ENCODE data around the gene RFX5.
"Not testable (repeated sequence)": the region's sequence is repeated elsewhere in the genome, so short reads cannot be mapped to it uniquely, and the experiment has no call there.

RFX5 gene

DNA sequence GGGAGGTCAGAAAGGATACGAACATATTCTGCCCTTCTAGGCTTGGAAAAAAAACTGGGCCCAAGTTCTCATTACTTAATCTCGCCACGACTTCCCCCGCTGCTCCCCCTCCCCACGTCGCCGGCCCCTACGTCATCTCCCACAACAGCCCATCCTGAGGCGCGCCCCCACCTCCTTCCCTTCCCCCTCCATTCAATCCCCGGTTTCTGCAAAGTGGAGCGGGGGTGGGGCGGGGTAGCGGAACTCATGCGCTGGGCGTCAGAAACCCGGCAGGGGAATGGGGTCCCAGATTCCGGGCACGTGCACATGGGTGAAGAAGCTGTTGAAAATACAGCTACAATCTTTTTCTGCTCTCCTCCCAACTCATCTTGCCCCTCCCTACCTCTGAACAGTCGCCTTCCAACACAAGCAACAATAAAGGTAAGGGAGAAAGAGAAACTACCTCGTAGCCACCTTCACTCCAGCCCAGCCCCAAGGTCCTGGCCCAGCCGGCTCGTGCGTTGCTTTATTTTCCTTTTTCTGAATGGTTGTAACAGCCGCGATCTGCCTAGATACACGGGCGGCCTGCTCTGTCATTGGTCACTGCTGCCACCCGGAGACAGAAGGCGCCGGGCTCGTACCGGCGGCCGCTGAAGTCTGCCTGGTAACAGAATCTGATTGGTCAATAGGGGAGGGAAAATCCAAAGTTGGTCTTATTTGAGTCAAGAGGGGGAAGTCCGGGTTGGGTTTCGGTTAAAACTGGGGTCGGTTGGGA, at the start of gene RFX5:
RFX5 (minus strand) TSS at position 484 of the 754 bp plus-strand sequence. CDS start 932 bp downstream, outside the sequence.
- DNase-seq (ENCODE audit: low read depth in 3 of 3), result peak; percentile 87 to 92 (median 87)

DNA sequence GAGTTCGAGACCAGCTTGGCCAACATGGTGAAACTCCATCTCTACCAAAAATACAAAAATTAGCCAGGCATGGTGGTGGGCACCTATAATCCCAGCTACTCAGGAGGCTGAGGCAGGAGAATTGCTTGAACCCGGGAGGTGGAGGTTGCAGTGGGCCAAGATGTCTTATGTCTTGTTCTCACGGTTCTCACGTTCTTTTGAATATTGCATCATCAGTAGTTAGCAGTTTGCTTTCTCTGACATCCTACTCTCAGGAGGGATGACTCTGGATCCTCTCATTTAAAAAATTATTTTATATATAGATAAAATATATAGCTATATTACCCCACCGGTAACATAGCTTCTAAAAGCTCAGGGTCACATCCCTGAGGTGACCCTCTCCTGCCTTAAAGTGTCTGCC, 49.2 kb upstream of the RFX5 start:
- DNase-seq (ENCODE audit: low read depth in 3 of 3), result not testable (repeated sequence)

DNA sequence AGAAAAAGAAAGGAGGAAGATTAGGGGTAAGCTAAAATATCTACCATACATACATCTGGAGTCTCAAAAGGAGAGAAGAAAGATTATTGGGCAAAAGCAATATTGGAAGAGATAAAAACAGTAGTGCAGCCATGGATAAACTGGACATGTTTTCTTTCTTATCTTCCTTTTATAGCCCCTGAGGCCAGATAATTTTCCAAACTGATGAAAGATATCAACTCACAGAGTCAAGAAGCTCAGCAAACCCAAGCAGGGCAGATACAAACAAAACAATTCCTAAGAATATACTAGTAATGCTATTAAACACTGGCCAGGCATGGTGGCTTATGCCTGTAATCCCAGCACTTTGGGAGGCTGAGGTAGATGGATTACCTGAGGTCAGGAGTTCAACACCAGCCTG, 46.5 kb upstream of the RFX5 start:
- DNase-seq (ENCODE audit: low read depth in 3 of 3), result no peak

DNA sequence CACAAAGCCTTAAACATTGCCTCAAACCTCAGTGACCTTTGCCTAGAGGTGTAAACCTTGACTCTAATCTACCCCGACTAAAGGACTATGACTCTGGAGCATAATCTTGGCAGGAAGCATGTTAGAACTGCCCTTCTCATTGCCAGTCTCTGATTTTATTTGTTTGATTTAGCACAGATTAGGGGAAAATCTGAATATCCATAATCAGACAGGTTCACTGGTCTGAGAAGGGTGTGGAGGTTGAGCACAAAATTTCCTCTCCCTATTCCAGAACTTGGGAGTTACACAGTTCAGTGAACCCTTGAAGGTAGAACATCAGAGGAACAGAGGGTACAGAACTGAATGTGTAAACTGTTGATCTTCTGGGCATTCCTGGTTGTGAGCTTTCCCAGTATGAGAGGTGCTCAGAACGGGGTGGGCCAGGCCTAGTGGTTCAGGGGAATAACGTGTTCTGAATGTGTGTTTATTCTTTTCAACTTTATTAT, 44.1 kb upstream of the RFX5 start:
- DNase-seq (ENCODE audit: low read depth in 3 of 3), result no peak

DNA sequence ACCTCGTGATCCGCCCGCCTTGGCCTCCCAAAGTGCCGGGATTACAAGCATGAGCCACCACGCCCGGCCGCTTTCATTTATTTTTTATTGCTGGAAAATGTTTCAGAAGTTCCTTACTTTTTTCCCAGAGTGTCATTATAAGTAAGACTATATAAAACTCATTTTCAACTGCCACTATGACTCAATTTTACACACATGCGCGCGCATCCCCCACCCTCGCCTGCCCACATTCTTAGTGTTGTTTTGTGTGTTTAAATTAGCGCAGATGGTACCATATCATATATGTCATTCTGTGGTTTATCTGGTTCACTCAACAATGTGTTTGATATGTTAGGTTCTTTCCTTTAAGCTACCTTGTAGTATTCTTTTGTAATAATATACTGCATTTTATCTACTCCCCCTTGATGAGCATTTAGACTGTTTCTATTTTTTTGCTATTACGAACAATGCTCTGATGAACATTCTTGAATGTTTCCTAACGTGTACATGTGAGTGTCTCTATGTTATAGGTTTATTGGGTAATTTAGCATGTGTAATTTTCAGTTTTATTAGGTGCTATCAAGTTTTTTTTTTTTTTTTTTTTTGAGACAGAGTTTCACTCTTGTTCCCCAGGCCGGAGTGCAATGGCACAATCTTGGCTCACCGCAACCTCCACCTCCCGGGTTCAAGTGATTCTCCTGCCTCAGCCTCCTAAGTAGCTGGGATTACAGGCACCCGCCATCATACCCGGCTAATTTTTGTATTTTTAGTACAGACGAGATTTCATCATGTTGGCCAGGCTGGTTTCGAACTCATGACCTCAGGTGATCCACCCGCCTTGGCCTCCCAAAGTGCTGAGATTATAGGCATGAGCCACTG, 43.4 kb upstream of the RFX5 start:
- not testable (repeated sequence) for DNase-seq (ENCODE audit: low read depth in 3 of 3)

DNA sequence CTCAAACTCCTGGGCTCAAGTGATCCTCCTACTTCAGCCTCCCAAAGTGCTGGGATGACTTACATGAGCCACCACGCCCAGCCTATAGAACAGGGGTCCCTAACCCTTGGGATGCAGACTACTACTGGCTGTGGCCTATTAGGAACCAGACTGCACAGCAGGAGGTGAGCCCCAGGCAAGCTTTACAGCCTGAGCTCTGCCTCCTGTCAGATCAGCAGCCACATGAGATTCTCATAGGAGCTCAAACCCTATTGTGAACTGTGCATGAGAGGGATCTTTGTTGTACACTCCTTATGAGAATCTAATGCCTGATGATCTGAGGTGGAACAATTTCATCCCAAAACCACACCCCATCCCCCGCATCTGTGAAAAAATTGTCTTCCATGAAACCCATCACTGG, 39.0 kb upstream of the RFX5 start:
- no peak for DNase-seq (ENCODE audit: low read depth in 3 of 3)

DNA sequence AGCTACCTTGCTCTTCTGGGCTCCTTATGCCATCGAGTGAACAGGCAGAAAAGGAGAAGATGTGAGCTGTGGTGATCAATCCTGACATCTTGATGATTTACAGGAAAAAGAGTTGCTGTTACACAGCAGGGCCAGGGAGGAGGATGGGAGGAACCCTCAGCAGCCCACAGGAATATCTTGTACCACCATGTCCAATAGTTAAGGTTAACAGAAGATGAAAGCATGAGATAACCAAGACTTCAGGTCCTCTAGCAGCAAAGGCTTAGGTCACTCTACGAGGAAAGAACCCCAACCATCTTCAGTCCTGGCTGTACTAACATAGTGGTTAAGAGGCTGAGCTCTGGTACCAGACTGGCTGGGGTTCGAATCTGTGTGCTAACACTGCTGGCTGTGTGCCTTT, 37.5 kb upstream of the RFX5 start:
- DNase-seq (ENCODE audit: low read depth in 3 of 3), result no peak

DNA sequence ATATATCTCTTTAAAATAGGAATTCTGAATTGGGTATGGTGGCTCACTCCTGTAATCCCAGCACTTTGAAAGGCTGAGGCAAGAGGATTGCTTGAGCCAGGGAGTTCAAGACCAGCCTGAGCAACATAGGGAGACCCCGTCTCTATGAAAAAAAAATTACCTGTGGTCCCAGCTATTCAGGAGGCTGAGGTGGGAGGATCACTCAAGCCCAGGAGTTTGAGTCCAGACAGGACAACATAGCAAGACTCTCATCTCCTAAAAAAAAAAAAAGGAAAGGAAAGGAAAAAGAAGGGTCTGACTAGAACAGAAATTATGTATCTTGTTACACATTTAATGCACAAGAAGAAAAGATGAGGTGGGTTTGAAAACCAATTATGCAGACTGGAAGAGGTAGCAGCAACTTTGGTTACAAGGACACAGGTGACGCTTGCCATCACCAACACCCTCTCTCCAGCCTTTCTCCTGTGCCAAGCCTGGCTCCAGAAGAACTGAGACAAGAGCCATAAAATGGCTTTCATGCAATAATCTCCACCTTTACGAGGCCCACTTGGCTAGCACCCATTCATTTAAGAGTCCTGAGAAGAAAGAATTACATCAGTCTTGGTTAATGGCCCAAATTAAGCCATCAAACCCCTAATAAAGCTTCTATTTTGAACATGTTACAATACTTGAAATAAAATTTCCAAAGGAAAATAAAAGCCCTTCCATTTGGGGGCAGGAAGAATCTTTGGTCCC, 30.3 kb upstream of the RFX5 start:
- no peak for DNase-seq (ENCODE audit: low read depth in 3 of 3)

DNA sequence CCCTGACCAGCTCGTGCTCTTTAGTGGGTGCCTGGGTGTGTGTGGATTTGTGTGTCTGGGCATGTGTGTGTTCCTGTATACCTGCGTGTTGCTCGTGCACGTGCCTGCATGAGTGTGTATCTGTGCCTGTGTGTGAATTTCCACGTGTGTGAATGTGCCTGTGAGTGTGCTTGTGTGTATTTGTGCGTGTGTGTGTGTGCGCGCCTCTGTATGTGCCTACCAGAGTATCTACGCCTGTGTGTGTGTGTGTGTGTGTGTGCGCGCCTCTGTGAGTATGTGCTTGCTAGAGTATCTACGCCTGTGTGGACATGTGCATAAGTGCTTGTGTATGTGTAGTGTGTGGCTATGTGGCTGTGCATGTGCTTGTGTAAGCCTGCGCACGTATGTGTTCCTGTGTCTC, 26.1 kb upstream of the RFX5 start:
- DNase-seq (ENCODE audit: low read depth in 3 of 3), result no peak

DNA sequence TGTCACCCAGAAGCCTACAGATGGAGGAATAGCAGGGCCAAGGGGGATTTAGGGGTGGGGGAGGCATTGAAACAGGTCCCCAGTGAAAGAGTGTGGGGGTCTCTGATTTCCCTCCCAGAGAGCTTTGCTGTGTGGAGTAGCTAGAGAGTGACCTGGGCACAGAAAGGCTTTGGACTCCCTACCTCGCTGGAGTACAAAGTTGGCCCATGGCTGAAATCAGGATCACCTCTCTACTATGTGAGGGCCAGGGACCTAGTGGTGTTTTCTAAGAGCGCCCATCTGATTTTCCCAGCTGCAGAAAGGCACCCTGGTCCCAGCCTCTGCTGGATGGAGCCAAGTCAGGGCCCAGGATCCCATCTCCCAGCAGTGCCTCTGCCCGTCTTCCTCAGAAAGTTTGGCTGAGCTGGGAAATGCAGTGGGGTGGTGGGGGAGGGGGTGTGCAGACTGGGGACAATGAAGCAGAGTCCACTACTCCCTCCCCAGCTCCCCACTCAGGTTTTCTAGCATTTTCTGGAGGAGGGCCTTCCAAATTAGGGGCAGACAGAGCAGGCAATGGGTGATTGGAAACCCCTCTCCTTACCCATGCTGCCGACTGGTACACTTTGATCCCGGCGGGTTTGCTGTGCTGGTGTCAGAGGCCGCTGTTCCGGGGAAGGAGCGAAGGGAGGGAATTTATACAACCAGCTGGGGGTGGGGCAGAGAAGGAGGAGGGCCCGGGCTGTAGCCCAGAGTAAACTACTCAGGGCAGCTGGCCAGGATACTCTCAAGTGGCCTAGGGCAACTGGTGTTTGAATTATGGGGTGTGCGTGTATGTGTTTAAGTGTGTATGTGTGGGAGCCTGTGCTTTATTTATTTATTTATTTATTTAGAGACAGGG, 25.2 kb upstream of the RFX5 start, which contains the start of gene SELENBP1:
SELENBP1 (minus strand) TSS at position 648 of the 877 bp plus-strand sequence; CDS start at position 584, 64 bp downstream.
- DNase-seq (ENCODE audit: low read depth in 3 of 3), result no peak

DNA sequence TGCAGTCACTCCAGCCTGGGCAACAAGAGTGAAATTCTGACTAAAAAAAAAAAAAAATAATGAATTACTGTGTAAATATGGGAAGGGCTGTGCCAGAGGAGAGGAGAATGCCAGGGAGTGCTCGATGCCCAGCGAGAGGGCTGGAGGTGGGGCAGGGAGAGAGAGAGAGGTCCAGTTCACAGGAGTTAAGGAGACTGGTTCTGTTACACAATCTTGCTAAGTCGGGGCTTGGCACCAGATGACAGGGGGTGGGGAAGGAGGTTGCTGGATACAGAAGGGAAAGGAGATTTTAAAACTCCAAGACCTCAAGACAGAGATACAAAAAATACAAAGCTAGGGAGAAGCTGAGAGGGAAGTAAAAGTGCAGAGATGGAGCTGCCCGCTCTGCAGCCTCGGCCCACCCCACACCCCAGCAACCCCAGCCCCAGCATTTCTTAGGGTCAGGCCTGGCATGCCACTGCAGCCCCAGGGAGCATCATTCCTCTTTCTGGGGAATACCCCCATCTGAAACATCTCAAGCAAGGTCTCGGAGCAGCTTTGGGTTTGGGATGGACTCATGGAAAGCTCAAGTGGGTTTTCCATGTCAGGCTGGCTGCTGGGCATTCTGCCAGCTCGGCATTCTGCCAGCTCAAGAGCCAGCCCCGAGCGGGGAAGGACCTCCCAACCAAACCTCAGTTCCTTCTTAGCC, 24.5 kb upstream of the RFX5 start:
- DNase-seq (ENCODE audit: low read depth in 3 of 3), result no peak

DNA sequence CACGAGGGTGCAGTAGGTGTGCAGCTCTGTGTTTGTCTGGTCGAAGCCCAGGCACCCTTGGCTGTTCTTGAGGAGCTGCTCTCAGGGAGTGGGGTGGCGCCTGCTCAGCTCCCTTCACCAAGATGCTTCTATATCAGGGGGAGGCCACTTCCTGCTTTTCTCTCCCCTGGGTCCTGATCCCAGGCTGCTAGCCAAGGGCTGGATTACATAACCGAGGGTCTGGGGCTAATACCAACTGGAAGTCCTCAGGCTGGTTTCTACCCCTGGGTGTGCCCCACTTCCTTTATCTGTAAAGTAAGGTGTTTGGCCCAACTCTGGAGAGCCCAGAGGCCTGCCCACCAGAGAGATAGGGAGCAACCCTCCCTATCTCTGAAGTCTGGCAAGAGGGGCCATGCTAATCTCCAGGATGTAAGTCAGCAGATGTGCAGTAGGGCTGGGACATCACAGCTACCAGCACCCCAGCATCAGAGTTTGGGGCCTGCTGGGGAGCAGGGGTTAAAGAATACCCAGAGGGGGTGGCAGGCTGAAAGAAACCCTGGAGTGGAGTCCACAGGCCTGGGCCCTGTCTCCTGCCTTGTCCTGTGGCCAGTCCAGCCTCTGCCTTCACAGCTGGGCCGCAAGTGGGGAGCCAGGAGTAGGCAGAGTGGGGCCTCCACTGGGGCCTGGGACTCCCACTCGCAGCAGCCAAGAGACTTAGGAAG, 23.3 kb upstream of the RFX5 start:
- DNase-seq (ENCODE audit: low read depth in 3 of 3), result no peak

DNA sequence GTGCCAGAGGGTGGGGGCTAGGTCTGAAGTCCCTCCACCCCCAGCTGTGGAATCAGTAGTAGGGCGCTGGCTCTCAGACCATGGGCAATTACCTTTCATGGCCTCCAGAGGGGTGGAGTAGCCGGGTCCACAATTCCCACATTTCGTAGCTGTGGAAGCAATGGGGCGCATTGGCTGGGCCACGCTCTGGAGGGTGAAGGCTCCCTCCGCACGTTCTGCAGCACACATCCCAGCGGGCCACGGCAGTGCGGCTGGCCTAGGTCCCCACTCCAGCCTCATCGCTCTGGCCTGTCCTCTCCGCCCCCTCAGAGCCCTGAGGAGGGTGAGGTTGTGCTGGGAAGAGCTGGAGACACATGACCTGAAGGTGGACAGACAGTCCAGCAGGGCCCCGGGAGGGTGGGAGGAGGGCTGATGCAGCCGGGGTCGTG, 22.6 kb upstream of the RFX5 start:
- no peak for DNase-seq (ENCODE audit: low read depth in 3 of 3)

DNA sequence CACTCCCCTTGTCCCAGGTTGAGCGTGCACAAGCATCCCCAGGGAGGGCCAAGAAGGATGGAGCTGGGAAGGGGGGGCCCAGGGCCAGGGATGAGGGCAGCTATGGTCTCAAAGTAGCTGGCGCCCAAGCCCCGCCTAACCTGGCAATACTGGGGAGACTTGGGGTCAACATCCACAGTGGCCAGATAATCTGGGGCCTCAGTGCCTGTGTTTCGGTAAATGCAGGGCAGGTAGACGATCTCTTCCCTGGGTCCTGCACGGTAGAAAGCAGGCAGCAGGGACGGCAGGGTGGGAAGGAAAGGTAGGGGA, 22.2 kb upstream of the RFX5 start:
- DNase-seq (ENCODE audit: low read depth in 3 of 3), result no peak

DNA sequence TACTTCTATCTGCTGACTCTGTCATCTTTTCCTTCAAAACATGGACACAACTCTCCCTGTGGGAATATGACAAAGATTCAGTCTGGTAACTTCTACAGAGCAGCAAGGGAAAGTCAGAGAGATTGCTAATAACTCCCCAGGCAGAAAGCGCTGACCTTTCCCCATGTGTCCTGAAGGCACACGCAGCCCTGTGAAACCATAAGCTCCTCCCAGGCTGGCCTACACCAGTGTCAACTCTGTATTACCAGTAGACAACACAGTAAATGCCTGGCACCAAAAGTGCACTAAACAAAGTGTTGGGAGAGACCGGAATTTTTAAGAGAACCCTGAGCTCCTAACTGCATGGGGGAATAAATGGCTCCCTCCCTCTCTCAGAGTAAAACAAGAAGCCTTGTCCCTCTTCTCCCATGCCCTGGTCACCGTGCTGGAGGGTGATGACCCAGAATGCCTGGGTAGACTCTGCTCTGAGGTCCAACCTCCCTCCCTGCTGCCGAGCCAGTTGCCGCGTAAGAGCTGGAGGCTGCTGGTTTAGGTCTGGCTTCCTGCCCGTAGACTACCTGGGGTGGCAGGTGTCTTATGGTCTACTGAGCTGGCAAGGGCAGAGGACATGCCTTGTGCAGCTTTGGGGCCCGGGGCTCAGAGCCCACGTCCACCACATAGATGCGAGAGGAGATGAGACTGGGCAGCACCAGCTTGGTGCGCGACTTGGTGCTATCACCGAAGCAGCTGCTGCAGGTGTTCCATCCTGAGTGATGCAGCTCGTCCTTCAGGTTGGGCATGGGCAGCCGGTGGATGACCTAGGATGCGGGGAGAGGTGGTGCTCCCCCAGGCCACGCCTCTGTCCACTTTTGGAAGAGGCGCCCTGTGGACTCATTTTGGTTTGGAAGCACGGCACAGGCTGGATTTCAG, 21.6 kb upstream of the RFX5 start:
- no peak for DNase-seq (ENCODE audit: low read depth in 3 of 3)

DNA sequence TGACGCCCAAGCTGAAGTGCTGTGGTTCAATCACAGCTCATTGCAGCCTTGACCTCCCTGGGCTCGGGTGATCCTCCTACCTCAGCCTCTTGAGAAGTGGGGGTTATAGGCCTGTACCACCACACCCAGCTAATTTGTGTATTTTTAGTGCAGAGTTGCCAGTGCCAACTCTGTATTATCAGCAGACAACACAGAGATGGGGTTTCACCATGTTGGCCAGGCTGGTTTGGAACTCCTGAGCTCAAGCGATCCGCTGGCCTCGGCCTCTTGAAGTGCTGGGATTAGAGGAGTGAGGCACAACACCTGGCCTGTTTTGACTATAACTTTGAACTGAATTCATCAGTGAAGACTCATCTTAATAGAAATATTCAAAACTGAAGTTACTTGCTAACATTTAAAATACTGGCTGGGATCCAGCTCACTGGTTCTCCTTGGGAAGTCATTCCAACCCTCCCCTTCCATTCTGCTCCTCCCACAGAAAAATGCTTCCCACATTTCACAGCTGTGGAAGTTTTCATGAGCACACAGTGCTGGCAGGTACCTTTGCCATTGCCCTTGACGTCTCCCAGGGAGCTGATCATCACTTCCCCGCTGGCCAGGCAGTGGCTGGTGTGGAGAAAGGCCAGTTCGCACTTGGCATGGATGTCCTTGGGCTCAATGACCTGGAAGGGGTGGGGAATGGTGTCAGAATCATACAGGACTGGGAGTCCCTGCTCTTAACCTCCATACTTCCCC, 20.8 kb upstream of the RFX5 start:
- no peak for DNase-seq (ENCODE audit: low read depth in 3 of 3)

DNA sequence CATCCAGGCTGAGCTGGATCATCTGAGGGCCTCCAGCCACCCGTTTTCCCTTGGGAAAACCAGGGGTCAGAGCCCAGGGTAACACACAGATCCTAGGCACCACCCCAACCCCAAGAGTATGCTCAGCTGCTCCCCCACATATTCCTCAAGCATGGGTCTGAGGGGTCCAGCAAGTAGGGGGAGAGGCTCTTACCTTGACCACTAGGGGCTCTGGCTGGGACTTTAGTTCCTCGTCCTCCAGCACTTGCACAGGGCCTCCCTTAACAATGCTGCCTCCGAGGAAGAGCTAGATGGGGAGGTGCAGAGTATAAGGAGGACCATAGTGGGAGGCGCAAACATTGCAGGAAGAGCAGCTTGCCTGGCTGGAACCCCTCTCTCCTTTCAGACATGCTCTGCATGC, 17.9 kb upstream of the RFX5 start:
- DNase-seq (ENCODE audit: low read depth in 3 of 3), result no peak
